Muscle of leg (tissue), 11 donors: ENCODE results near the gene MAB21L4. TPM values are rescaled to one million over a fixed set of nuclear protein-coding genes. Genes with fewer than 3 reads are reported as not detected.

Source experiments
- DNase-seq: peaks from one replicate; pipeline ENCODE4 v3.0.0; 2013
- H3K27ac ChIP-seq: one replicate; pipeline ENCODE4 v1.5.1; 2013; ENCODE audit warnings: mild to moderate bottlenecking, low read length, control low read depth
- H3K27me3 ChIP-seq: one replicate; pipeline ENCODE4 v1.6.1; 2013; ENCODE audit warnings: low read length; ENCODE audit not compliant: control insufficient read depth, insufficient read depth
- H3K36me3 ChIP-seq: one replicate; pipeline ENCODE4 v1.6.1; 2013; ENCODE audit warnings: low read length; ENCODE audit not compliant: control insufficient read depth, insufficient read depth
- H3K4me1 ChIP-seq: one replicate; pipeline ENCODE4 v1.6.1; 2013; ENCODE audit warnings: low read length; ENCODE audit not compliant: control insufficient read depth, insufficient read depth
- H3K4me3 ChIP-seq: one replicate; pipeline ENCODE4 v1.5.1; 2013; ENCODE audit warnings: low read length, control low read depth
- H3K9me3 ChIP-seq: replicated peaks from 2 replicates; pipeline ENCODE4 v1.6.1; 2013; ENCODE audit warnings: low read depth, low read length; ENCODE audit not compliant: control insufficient read depth
- WGBS: methylation state at CpG from one replicate; pipeline ENCODE4 v1.1.5; 2013; ENCODE audit warnings: missing lambda C conversion rate; ENCODE audit not compliant: insufficient coverage; 5-methylcytosine and 5-hydroxymethylcytosine counted together
- polyA plus RNA-seq, 8 donors: library from polyadenylated mRNA; unstranded; fragments of 120-200 nt; gene quantifications; one replicate each; pipeline versions ENCODE4 v1.2.1 to v1.2.3, GENCODE V29; 2013; ENCODE audit warnings: inconsistent platforms in 1 of 8, low replicate concordance in 1 of 8; ENCODE audit not compliant: insufficient read length in 8 of 8, insufficient read depth in 1 of 8
- total RNA-seq: library from RNA; stranded (reverse); fragments of 120-200 nt; gene quantifications from one replicate; pipeline ENCODE4 v1.2.4, GENCODE V29; 2013

Gene MAB21L4
- total and polyA plus RNA-seq, 9 donors, result 0.06 to 2.4 (median 0.36) TPM; not detected in 4

DNA sequence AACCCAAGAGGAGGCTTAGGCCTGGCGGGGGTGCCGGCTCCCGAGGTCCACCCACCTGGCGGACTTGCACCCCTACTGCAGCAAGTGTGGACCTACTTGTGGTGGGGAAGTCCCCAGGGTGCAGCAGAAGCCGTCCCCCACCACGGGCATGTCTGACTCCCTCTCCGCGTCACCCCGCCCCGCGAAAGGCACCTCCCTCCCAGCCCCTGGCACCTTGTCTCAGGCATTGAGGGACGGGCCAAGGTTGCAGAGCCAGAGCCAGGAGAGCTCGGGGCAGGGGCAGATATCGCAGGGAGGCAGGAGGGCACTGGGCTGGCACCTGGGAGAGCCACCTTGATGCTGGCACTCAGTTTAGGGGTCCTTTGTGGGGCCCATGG is 29.2 kb upstream of the MAB21L4 start:
- no peak overlapping the region for H3K27ac ChIP-seq
- no peak overlapping the region for H3K4me3 ChIP-seq
- DNase-seq, result no peak
- peaks cover 2% of the 10 kb centered on the region for H3K9me3 ChIP-seq
- peaks cover 28% of the 10 kb centered on the region for H3K4me1 ChIP-seq
- H3K27me3 ChIP-seq, result peaks cover 4% of the 10 kb centered on the region
- WGBS, result 80% methylated on average over 10 of the region's 14 CpGs
- H3K36me3 ChIP-seq, result no peaks in the 10 kb centered on the region

GRCh38 chr2:240922982-240923537 is 27.1 kb upstream of the MAB21L4 start:
- Histone ChIP-seq H3K4me1 (peaks cover 31% of the 10 kb centered on the region), H3K36me3 (no peaks in the 10 kb centered on the region), H3K9me3 (peaks cover 2% of the 10 kb centered on the region), H3K27ac (no peak overlapping the region), H3K27me3 (peaks cover 4% of the 10 kb centered on the region), H3K4me3 (no peak overlapping the region)
- 33% methylated on average over 8 of the region's 15 CpGs for WGBS
- no peak for DNase-seq

GRCh38 chr2:240922245-240922981 is 26.5 kb upstream of the MAB21L4 start:
- peaks cover 4% of the 10 kb centered on the region for H3K27me3 ChIP-seq
- H3K4me3 ChIP-seq, result no peak overlapping the region
- 44% methylated on average over 17 of the region's 18 CpGs for WGBS
- H3K36me3 ChIP-seq, result no peaks in the 10 kb centered on the region
- no peak overlapping the region for H3K27ac ChIP-seq
- H3K9me3 ChIP-seq, result no peaks in the 10 kb centered on the region
- no peak for DNase-seq
- H3K4me1 ChIP-seq, result peaks cover 37% of the 10 kb centered on the region

DNA sequence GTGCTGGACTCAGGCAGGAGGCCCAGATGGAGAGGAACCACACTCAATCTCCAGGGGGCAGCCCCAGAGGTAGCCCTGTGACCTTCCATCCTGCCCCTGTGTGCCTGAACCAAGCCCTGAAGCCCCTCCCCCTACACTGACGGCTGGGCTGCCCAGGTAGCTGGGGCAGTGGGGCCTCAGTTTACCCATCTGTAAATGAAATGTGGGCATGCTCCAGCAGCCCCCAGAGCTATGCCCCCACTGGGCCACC is 26.0 kb upstream of the MAB21L4 start:
- peaks cover 4% of the 10 kb centered on the region for H3K27me3 ChIP-seq
- 60% methylated on average over 1 of the region's 1 CpG for WGBS
- no peak overlapping the region for H3K27ac ChIP-seq
- H3K4me3 ChIP-seq, result no peak overlapping the region
- no peak for DNase-seq
- no peaks in the 10 kb centered on the region for H3K36me3 ChIP-seq
- H3K4me1 ChIP-seq, result peaks cover 42% of the 10 kb centered on the region
- H3K9me3 ChIP-seq, result no peaks in the 10 kb centered on the region

- peaks cover 42% of the 10 kb centered on the region for H3K4me1 ChIP-seq
- WGBS, result 78% methylated on average over 11 of the region's 13 CpGs
- no peaks in the 10 kb centered on the region for H3K9me3 ChIP-seq
- DNase-seq, result no peak
- H3K36me3 ChIP-seq, result no peaks in the 10 kb centered on the region
- H3K4me3 ChIP-seq, result no peak overlapping the region
- peaks cover 4% of the 10 kb centered on the region for H3K27me3 ChIP-seq
- H3K27ac ChIP-seq, result no peak overlapping the region
Observed at GRCh38 chr2:240921311-240921994, 25.5 kb upstream of the MAB21L4 start.

GRCh38 chr2:240920783-240921231 is 24.9 kb upstream of the MAB21L4 start:
- peaks cover 43% of the 10 kb centered on the region for H3K4me1 ChIP-seq
- H3K27ac ChIP-seq, result no peak overlapping the region
- DNase-seq, result no peak
- H3K9me3 ChIP-seq, result no peaks in the 10 kb centered on the region
- no peak overlapping the region for H3K4me3 ChIP-seq
- H3K27me3 ChIP-seq, result peaks cover 3% of the 10 kb centered on the region
- H3K36me3 ChIP-seq, result no peaks in the 10 kb centered on the region
- 66% methylated on average over 3 of the region's 4 CpGs for WGBS

GRCh38 chr2:240919786-240920782 is 24.1 kb upstream of the MAB21L4 start:
- Histone ChIP-seq H3K4me1 (peaks cover 48% of the 10 kb centered on the region), H3K9me3 (no peaks in the 10 kb centered on the region), H3K27ac (no peak overlapping the region), H3K4me3 (no peak overlapping the region), H3K36me3 (no peaks in the 10 kb centered on the region), H3K27me3 (peaks cover 10% of the 10 kb centered on the region)
- 75% methylated on average over 31 of the region's 31 CpGs for WGBS
- DNase-seq, result no peak

- H3K4me1 ChIP-seq, result peaks cover 56% of the 10 kb centered on the region
- WGBS, result 85% methylated on average over 13 of the region's 19 CpGs
- no peak overlapping the region for H3K4me3 ChIP-seq
- no peaks in the 10 kb centered on the region for H3K9me3 ChIP-seq
- H3K36me3 ChIP-seq, result no peaks in the 10 kb centered on the region
- no peak overlapping the region for H3K27ac ChIP-seq
- peaks cover 10% of the 10 kb centered on the region for H3K27me3 ChIP-seq
- DNase-seq, result no peak
Observed at GRCh38 chr2:240919161-240919781, 23.3 kb upstream of the MAB21L4 start.

- DNase-seq, result peak; percentile 0
- Histone ChIP-seq H3K9me3 (no peaks in the 10 kb centered on the region), H3K27me3 (peaks cover 18% of the 10 kb centered on the region), H3K4me3 (no peak overlapping the region), H3K27ac (no peak overlapping the region), H3K36me3 (no peaks in the 10 kb centered on the region), H3K4me1 (peaks cover 62% of the 10 kb centered on the region)
- WGBS, result 87% methylated on average over 32 of the region's 36 CpGs
Observed at GRCh38 chr2:240918258-240919091, 22.5 kb upstream of the MAB21L4 start.
